HepG2 (cell line): ENCODE results near the gene L3MBTL1. TPM values are rescaled to one million over a fixed set of nuclear protein-coding genes. Genes with fewer than 3 reads are reported as not detected.

Source experiments
- CENPT ChIP-seq: sonication (generic); formaldehyde crosslinking; IDR thresholded peaks from 2 replicates; pipeline ENCODE4 v1.8.0; 2022; ENCODE audit warnings: low read depth, mild to moderate bottlenecking, moderate library complexity, missing genetic modification reagents
- GRHL1 ChIP-seq: sonication (generic); formaldehyde crosslinking; conservative IDR thresholded peaks from 2 replicates; pipeline ENCODE4 v1.8.0; 2022; ENCODE audit warnings: missing genetic modification reagents
- KMT2A ChIP-seq: sonication (generic); formaldehyde crosslinking; IDR thresholded peaks from 2 replicates; pipeline ENCODE4 v1.4.0; 2020; ENCODE audit warnings: missing genetic modification reagents
- PHF20 ChIP-seq: sonication (generic); formaldehyde crosslinking; IDR thresholded peaks from 2 replicates; pipeline ENCODE4 v1.5.0; 2020; ENCODE audit warnings: mild to moderate bottlenecking, missing genetic modification reagents
- POLR2G ChIP-seq: fragments of 200-400 bp; formaldehyde crosslinking; IDR thresholded peaks from 2 replicates; pipeline ENCODE4 v1.6.1; 2018; ENCODE audit warnings: mild to moderate bottlenecking, low read depth, low read length, moderate library complexity
- RBM22 ChIP-seq: fragments of 200-400 bp; formaldehyde crosslinking; optimal IDR thresholded peaks from 2 replicates; pipeline ENCODE3; 2017; ENCODE audit warnings: mild to moderate bottlenecking, low read length, moderate library complexity
- RFX3 ChIP-seq: IDR thresholded peaks from 2 replicates; pipeline ENCODE4 v1.6.1; 2016; ENCODE audit warnings: missing biosample characterization, missing genetic modification reagents
- SALL2 ChIP-seq: sonication (generic); formaldehyde crosslinking; IDR thresholded peaks from 2 replicates; pipeline ENCODE4 v1.8.1; 2023; ENCODE audit warnings: mild to moderate bottlenecking, missing genetic modification reagents, inconsistent platforms
- SMYD3 ChIP-seq: sonication (generic); formaldehyde crosslinking; IDR thresholded peaks from 2 replicates; pipeline ENCODE4 v1.8.1; 2023; ENCODE audit warnings: mild to moderate bottlenecking, missing genetic modification reagents
- ZC3H4 ChIP-seq: sonication (generic); formaldehyde crosslinking; IDR thresholded peaks from 2 replicates; pipeline ENCODE4 v1.4.0; 2020; ENCODE audit warnings: missing genetic modification reagents, borderline replicate concordance
- ZNF142 ChIP-seq: sonication (generic); formaldehyde crosslinking; IDR thresholded peaks from 2 replicates; pipeline ENCODE4 v1.4.0; 2020; ENCODE audit warnings: missing genetic modification reagents
- ZNF20 ChIP-seq: sonication (generic); formaldehyde crosslinking; IDR thresholded peaks from 2 replicates; pipeline ENCODE4 v1.4.0; 2020; ENCODE audit warnings: mild to moderate bottlenecking, moderate library complexity, missing genetic modification reagents
- ZNF343 ChIP-seq: sonication (generic); formaldehyde crosslinking; IDR thresholded peaks from 2 replicates; pipeline ENCODE4 v1.4.0; 2020; ENCODE audit warnings: mild to moderate bottlenecking, missing genetic modification reagents
- ZNF354B ChIP-seq: sonication (generic); formaldehyde crosslinking; IDR thresholded peaks from 2 replicates; pipeline ENCODE4 v1.8.0; 2022; ENCODE audit warnings: mild to moderate bottlenecking, missing genetic modification reagents
- ZSCAN12 ChIP-seq: sonication (generic); formaldehyde crosslinking; IDR thresholded peaks from 2 replicates; pipeline ENCODE4 v1.9.0; 2021; ENCODE audit warnings: mild to moderate bottlenecking, missing genetic modification reagents
- polyA plus RNA-seq, 8 experiments: library from polyadenylated mRNA; depleted of rRNA in 3 of 8; stranded (reverse) in 7 of 8; unstranded in 1 of 8; fragments of >200 nt; fragmentation: Illumina TruSeq in 4 of 8; extraction: Trizol in 4 of 8; gene quantifications; 2 replicates each; pipeline versions ENCODE4 v1.2.1 to v1.2.3, GENCODE V29; 2011 to 2016; ENCODE audit warnings: low read depth in 4 of 8, missing spikeins in 1 of 8, mixed read lengths in 1 of 8; ENCODE audit not compliant: insufficient read depth in 1 of 8
- total RNA-seq, 5 experiments: library from RNA; depleted of rRNA; stranded (reverse); fragments of >200 nt; fragmentation: Illumina TruSeq; extraction: Trizol; gene quantifications; 2 replicates each; pipeline ENCODE4 v1.2.3, GENCODE V29; 2016; ENCODE audit warnings: low read depth in 1 of 5

The L3MBTL1 gene
- total and polyA plus RNA-seq, 2 of the 13 experiments (the other 11 are each of a cell fraction or from before 2014, with no cell fraction given), result 9.0 to 17.8 TPM

GRCh38 chr20:43465625-43465943 lies 41.9 kb upstream of the L3MBTL1 start (continued):
- TF ChIP-seq ZNF142 (CRISPR knock-in tag) (no peak), ZNF354B (CRISPR knock-in tag) (no peak), CENPT (CRISPR knock-in tag) (no peak), GRHL1 (CRISPR knock-in tag) (no peak), ZNF343 (CRISPR knock-in tag) (0 out of 2 replicates have a peak, but pooled peaks have one; percentile 51), SALL2 (CRISPR knock-in tag) (no peak), RBM22 (peak; percentile 8), KMT2A (CRISPR knock-in tag) (no peak), RFX3 (CRISPR knock-in tag) (no peak), ZNF20 (CRISPR knock-in tag) (no peak), POLR2G (peak; percentile 75), ZC3H4 (CRISPR knock-in tag) (no peak), SMYD3 (no peak), PHF20 (CRISPR knock-in tag) (no peak), ZSCAN12 (CRISPR knock-in tag) (0 out of 2 replicates have a peak, but pooled peaks have one; percentile 40)
- TF ChIP-seq, all 625 proteins: peak for 5
